Thymus (tissue), 11 donors: ENCODE data around the gene ALG13. TPM values are rescaled to one million over a fixed set of nuclear protein-coding genes. Genes with fewer than 3 reads are reported as not detected.

ENCODE experiments used
- DNase-seq, 9 donors: peaks; one replicate each; pipeline ENCODE4 v3.0.0-alpha.2; 2013; ENCODE audit warnings: low spot score in 9 of 9, low read depth in 6 of 9, missing footprints in 1 of 9
- H3K27ac ChIP-seq, 2 donors: one replicate each; pipeline ENCODE4 v1.5.1; 2013; ENCODE audit warnings: control low read depth in 1 of 2, low read depth in 1 of 2, low read length in 1 of 2, mild to moderate bottlenecking in 1 of 2, moderate library complexity in 1 of 2
- H3K27me3 ChIP-seq, 2 donors: one replicate each; pipeline ENCODE4 v1.5.1; 2013; ENCODE audit warnings: low read length in 1 of 2; ENCODE audit not compliant: control insufficient read depth in 2 of 2, insufficient read depth in 1 of 2
- H3K36me3 ChIP-seq, 2 donors: one replicate each; pipeline ENCODE4 v1.5.1; 2013; ENCODE audit warnings: low read length in 1 of 2, mild to moderate bottlenecking in 1 of 2, moderate library complexity in 1 of 2; ENCODE audit not compliant: control insufficient read depth in 2 of 2, insufficient read depth in 2 of 2
- H3K4me1 ChIP-seq, 2 donors: one replicate each; pipeline ENCODE4 v1.5.1; 2013; ENCODE audit warnings: low read length in 2 of 2; ENCODE audit not compliant: control insufficient read depth in 2 of 2, insufficient read depth in 2 of 2
- H3K4me3 ChIP-seq, 2 donors: one replicate each; pipeline ENCODE4 v1.5.1; 2013; ENCODE audit warnings: low read length in 2 of 2, control low read depth in 1 of 2, mild to moderate bottlenecking in 1 of 2
- H3K9me3 ChIP-seq, 2 donors: one replicate each; pipeline ENCODE4 v1.5.1; 2013; ENCODE audit warnings: low read length in 1 of 2, mild to moderate bottlenecking in 1 of 2; ENCODE audit not compliant: control insufficient read depth in 2 of 2, insufficient read depth in 1 of 2
- WGBS: extraction: QIAGEN DNeasy Blood & Tissue Kit; methylation state at CpG from one replicate; pipeline ENCODE4 v1.1.7; 2013; 5-methylcytosine and 5-hydroxymethylcytosine counted together
- polyA plus RNA-seq: library from polyadenylated mRNA; stranded (reverse); fragments of 200-250 nt; gene quantifications from one replicate; pipeline ENCODE4 v1.2.3, GENCODE V29; 2013
- total RNA-seq: library from RNA; stranded (reverse); fragments of 120-200 nt; gene quantifications from one replicate; pipeline ENCODE4 v1.2.4, GENCODE V29; 2013
- donor health status: healthy.

The ALG13 gene
- total and polyA plus RNA-seq, 2 donors, result 30.4 to 54.6 TPM

GRCh38 chrX:111650845-111651244, 30.1 kb upstream of the ALG13 start:
- no peak for DNase-seq
- no peaks in the 10 kb centered on the region for H3K36me3 ChIP-seq
- H3K27ac ChIP-seq, result no peak overlapping the region
- H3K27me3 ChIP-seq, result no peaks in the 10 kb centered on the region
- no peaks in the 10 kb centered on the region for H3K4me1 ChIP-seq
- H3K9me3 ChIP-seq, result no peaks in the 10 kb centered on the region
- no peak overlapping the region for H3K4me3 ChIP-seq

- Histone ChIP-seq H3K27me3 (no peaks in the 10 kb centered on the region), H3K4me1 (no peaks in the 10 kb centered on the region), H3K4me3 (no peak overlapping the region), H3K27ac (no peak overlapping the region), H3K9me3 (no peaks in the 10 kb centered on the region), H3K36me3 (no peaks in the 10 kb centered on the region)
- 75% methylated on average over 3 of the region's 3 CpGs for WGBS
- DNase-seq, result no peak
These were observed 28.3 kb upstream of the ALG13 start for GRCh38 chrX:111652719-111653118.

GRCh38 chrX:111661241-111661640, 19.7 kb upstream of the ALG13 start:
- no peaks in the 10 kb centered on the region for H3K4me1 ChIP-seq
- DNase-seq, result no peak
- no peak overlapping the region for H3K4me3 ChIP-seq
- no peaks in the 10 kb centered on the region for H3K27me3 ChIP-seq
- no peaks in the 10 kb centered on the region for H3K9me3 ChIP-seq
- 92% methylated on average over 1 of the region's 1 CpG for WGBS
- no peak overlapping the region for H3K27ac ChIP-seq
- H3K36me3 ChIP-seq, result no peaks in the 10 kb centered on the region

GRCh38 chrX:111662292-111662691, 18.7 kb upstream of the ALG13 start:
- WGBS, result 31% methylated on average over 3 of the region's 3 CpGs
- H3K27ac ChIP-seq, result no peak overlapping the region
- no peaks in the 10 kb centered on the region for H3K27me3 ChIP-seq
- H3K9me3 ChIP-seq, result no peaks in the 10 kb centered on the region
- H3K4me3 ChIP-seq, result no peak overlapping the region
- DNase-seq, result no peak
- H3K36me3 ChIP-seq, result no peaks in the 10 kb centered on the region
- no peaks in the 10 kb centered on the region for H3K4me1 ChIP-seq

GRCh38 chrX:111671668-111672067, 9.3 kb upstream of the ALG13 start:
- Histone ChIP-seq H3K4me1 (no peaks in the 10 kb centered on the region), H3K27me3 (no peaks in the 10 kb centered on the region), H3K27ac (no peak overlapping the region), H3K36me3 (no peaks in the 10 kb centered on the region), H3K9me3 (no peaks in the 10 kb centered on the region), H3K4me3 (no peak overlapping the region)
- no peak for DNase-seq
- 92% methylated on average over 7 of the region's 7 CpGs for WGBS

GRCh38 chrX:111687305-111687704, 6.3 kb downstream of the ALG13 start:
- no peaks in the 10 kb centered on the region for H3K27me3 ChIP-seq
- no peaks in the 10 kb centered on the region for H3K4me1 ChIP-seq
- no peaks in the 10 kb centered on the region for H3K9me3 ChIP-seq
- H3K4me3 ChIP-seq, result no peak overlapping the region
- no peak for DNase-seq
- peaks cover 6% of the 10 kb centered on the region in 2 donors for H3K36me3 ChIP-seq
- WGBS, result 98% methylated on average over 2 of the region's 2 CpGs
- H3K27ac ChIP-seq, result no peak overlapping the region

- no peaks in the 10 kb centered on the region for H3K4me1 ChIP-seq
- H3K36me3 ChIP-seq, result no peaks in the 10 kb centered on the region
- DNase-seq, result no peak
- H3K4me3 ChIP-seq, result no peak overlapping the region
- H3K9me3 ChIP-seq, result no peaks in the 10 kb centered on the region
- WGBS, result 96% methylated on average over 7 of the region's 7 CpGs
- no peak overlapping the region for H3K27ac ChIP-seq
- no peaks in the 10 kb centered on the region for H3K27me3 ChIP-seq
These were observed 14.4 kb downstream of the ALG13 start for GRCh38 chrX:111695297-111695880.

GRCh38 chrX:111719426-111720210, 38.6 kb downstream of the ALG13 start:
- peaks cover 0 to 3% of the 10 kb centered on the region in 2 donors for H3K36me3 ChIP-seq
- 82% methylated on average over 5 of the region's 5 CpGs for WGBS
- no peaks in the 10 kb centered on the region for H3K27me3 ChIP-seq
- H3K27ac ChIP-seq, result no peak overlapping the region
- no peak overlapping the region for H3K4me3 ChIP-seq
- no peaks in the 10 kb centered on the region for H3K4me1 ChIP-seq
- DNase-seq, result peak in 1 of 9 donors; percentile 10
- H3K9me3 ChIP-seq, result no peaks in the 10 kb centered on the region

GRCh38 chrX:111728096-111728495, 47.1 kb downstream of the ALG13 start:
- WGBS, result 100% methylated on average over 2 of the region's 2 CpGs
- Histone ChIP-seq H3K27ac (no peak overlapping the region), H3K9me3 (no peaks in the 10 kb centered on the region), H3K4me1 (no peaks in the 10 kb centered on the region), H3K4me3 (no peak overlapping the region), H3K36me3 (peaks cover 0 to 6% of the 10 kb centered on the region in 2 donors), H3K27me3 (no peaks in the 10 kb centered on the region)
- no peak for DNase-seq
